ENCODE data around the gene SCARB1. TPM values are rescaled to one million over a fixed set of nuclear protein-coding genes. Genes with fewer than 3 reads are reported as not detected.

SCARB1 gene
- total and polyA plus RNA-seq, 2 of the 13 experiments (the other 11 are each of a cell fraction or from before 2014, with no cell fraction given): 63.4 to 160 TPM

DNA sequence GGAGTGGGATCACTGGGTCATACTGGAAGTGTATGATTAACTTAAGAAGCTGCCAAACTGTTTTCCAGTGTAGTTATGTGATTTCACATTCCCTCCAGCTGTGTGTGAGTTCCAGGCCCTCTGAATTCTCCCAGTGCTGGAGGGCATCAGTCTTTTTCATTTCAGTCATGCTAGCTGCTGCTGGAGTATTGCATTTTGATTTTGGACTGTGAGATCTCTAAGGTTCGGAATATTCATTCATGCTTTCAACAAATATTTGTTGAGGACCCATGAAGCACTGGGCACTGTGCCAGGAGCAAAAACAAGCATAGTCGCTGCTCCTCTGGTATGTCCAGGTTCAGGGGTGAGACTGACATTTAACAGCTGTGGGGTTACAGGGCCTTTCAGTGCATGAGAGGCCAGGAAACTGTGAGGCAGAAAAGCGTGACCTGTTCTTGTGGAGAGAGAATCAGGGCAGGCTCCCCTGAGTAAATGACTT is 133.2 kb downstream of the SCARB1 start (continued):
- TF ChIP-seq, protein P1, sequence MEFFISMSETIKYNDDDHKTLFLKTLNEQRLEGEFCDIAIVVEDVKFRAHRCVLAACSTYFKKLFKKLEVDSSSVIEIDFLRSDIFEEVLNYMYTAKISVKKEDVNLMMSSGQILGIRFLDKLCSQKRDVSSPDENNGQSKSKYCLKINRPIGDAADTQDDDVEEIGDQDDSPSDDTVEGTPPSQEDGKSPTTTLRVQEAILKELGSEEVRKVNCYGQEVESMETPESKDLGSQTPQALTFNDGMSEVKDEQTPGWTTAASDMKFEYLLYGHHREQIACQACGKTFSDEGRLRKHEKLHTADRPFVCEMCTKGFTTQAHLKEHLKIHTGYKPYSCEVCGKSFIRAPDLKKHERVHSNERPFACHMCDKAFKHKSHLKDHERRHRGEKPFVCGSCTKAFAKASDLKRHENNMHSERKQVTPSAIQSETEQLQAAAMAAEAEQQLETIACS (CRISPR knock-in tag; IDR thresholded peaks at IDR 0.05): no peak
- TF ChIP-seq, protein P2, sequence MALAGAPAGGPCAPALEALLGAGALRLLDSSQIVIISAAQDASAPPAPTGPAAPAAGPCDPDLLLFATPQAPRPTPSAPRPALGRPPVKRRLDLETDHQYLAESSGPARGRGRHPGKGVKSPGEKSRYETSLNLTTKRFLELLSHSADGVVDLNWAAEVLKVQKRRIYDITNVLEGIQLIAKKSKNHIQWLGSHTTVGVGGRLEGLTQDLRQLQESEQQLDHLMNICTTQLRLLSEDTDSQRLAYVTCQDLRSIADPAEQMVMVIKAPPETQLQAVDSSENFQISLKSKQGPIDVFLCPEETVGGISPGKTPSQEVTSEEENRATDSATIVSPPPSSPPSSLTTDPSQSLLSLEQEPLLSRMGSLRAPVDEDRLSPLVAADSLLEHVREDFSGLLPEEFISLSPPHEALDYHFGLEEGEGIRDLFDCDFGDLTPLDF (CRISPR knock-in tag; IDR thresholded peaks at IDR 0.05): no peak
- TF ChIP-seq FOSL2 (CRISPR knock-in tag; IDR thresholded peaks at IDR 0.05): 0 out of 2 replicates have a peak, but pooled peaks have one; percentile 7
- TF ChIP-seq ZMYM2 (CRISPR knock-in tag; IDR thresholded peaks at IDR 0.05): no peak
- TF ChIP-seq FOXA1 (IDR thresholded peaks at IDR 0.05): no peak
- TF ChIP-seq FOXA1 (CRISPR knock-in tag; IDR thresholded peaks at IDR 0.05): peak; percentile 47; the same call in 1 of the 2 replicates
- no peak for TF ChIP-seq ZNF33A (CRISPR knock-in tag; IDR thresholded peaks at IDR 0.05; ENCODE audit: borderline replicate concordance)
- TF ChIP-seq, protein P3, sequence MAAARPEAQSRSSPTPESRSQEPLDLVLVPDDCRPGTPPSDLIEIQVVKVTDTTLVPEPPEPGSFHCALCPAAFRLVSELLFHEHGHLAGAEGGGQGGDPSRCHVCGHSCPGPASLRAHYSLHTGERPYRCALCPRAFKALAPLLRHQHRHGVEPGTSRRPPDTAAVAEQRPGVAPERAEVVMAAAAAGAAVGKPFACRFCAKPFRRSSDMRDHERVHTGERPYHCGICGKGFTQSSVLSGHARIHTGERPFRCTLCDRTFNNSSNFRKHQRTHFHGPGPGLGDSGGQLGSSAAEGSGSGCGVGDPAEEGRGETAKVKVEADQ (CRISPR knock-in tag; IDR thresholded peaks at IDR 0.05; ENCODE audit: borderline replicate concordance): no peak
- TF ChIP-seq, protein P4, sequence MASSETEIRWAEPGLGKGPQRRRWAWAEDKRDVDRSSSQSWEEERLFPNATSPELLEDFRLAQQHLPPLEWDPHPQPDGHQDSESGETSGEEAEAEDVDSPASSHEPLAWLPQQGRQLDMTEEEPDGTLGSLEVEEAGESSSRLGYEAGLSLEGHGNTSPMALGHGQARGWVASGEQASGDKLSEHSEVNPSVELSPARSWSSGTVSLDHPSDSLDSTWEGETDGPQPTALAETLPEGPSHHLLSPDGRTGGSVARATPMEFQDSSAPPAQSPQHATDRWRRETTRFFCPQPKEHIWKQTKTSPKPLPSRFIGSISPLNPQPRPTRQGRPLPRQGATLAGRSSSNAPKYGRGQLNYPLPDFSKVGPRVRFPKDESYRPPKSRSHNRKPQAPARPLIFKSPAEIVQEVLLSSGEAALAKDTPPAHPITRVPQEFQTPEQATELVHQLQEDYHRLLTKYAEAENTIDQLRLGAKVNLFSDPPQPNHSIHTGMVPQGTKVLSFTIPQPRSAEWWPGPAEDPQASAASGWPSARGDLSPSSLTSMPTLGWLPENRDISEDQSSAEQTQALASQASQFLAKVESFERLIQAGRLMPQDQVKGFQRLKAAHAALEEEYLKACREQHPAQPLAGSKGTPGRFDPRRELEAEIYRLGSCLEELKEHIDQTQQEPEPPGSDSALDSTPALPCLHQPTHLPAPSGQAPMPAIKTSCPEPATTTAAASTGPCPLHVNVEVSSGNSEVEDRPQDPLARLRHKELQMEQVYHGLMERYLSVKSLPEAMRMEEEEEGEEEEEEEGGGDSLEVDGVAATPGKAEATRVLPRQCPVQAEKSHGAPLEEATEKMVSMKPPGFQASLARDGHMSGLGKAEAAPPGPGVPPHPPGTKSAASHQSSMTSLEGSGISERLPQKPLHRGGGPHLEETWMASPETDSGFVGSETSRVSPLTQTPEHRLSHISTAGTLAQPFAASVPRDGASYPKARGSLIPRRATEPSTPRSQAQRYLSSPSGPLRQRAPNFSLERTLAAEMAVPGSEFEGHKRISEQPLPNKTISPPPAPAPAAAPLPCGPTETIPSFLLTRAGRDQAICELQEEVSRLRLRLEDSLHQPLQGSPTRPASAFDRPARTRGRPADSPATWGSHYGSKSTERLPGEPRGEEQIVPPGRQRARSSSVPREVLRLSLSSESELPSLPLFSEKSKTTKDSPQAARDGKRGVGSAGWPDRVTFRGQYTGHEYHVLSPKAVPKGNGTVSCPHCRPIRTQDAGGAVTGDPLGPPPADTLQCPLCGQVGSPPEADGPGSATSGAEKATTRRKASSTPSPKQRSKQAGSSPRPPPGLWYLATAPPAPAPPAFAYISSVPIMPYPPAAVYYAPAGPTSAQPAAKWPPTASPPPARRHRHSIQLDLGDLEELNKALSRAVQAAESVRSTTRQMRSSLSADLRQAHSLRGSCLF (CRISPR knock-in tag; IDR thresholded peaks at IDR 0.05; ENCODE audit: borderline replicate concordance): no peak
- TF ChIP-seq BCL6 (CRISPR knock-in tag; IDR thresholded peaks at IDR 0.05): peak; percentile 41; the same call in 1 of the 2 replicates
- TF ChIP-seq ZNF263 (CRISPR knock-in tag; IDR thresholded peaks at IDR 0.05): no peak
- TF ChIP-seq GATAD2A (CRISPR knock-in tag; IDR thresholded peaks at IDR 0.05): peak; percentile 68
- peak; percentile 50 for TF ChIP-seq HMG20A (CRISPR knock-in tag; IDR thresholded peaks at IDR 0.05; ENCODE audit: borderline replicate concordance)
- TF ChIP-seq, protein P5, sequence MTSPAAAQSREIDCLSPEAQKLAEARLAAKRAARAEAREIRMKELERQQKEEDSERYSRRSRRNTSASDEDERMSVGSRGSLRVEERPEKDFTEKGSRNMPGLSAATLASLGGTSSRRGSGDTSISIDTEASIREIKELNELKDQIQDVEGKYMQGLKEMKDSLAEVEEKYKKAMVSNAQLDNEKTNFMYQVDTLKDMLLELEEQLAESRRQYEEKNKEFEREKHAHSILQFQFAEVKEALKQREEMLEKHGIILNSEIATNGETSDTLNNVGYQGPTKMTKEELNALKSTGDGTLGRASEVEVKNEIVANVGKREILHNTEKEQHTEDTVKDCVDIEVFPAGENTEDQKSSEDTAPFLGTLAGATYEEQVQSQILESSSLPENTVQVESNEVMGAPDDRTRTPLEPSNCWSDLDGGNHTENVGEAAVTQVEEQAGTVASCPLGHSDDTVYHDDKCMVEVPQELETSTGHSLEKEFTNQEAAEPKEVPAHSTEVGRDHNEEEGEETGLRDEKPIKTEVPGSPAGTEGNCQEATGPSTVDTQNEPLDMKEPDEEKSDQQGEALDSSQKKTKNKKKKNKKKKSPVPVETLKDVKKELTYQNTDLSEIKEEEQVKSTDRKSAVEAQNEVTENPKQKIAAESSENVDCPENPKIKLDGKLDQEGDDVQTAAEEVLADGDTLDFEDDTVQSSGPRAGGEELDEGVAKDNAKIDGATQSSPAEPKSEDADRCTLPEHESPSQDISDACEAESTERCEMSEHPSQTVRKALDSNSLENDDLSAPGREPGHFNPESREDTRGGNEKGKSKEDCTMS (CRISPR knock-in tag; conservative IDR thresholded peaks at IDR 0.05): no peak
- no peak for TF ChIP-seq IKZF4 (CRISPR knock-in tag; IDR thresholded peaks at IDR 0.05; ENCODE audit: borderline replicate concordance, low read depth, not compliant biosample characterization)
- TF ChIP-seq, protein P6, sequence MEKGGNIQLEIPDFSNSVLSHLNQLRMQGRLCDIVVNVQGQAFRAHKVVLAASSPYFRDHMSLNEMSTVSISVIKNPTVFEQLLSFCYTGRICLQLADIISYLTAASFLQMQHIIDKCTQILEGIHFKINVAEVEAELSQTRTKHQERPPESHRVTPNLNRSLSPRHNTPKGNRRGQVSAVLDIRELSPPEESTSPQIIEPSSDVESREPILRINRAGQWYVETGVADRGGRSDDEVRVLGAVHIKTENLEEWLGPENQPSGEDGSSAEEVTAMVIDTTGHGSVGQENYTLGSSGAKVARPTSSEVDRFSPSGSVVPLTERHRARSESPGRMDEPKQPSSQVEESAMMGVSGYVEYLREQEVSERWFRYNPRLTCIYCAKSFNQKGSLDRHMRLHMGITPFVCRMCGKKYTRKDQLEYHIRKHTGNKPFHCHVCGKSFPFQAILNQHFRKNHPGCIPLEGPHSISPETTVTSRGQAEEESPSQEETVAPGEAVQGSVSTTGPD (CRISPR knock-in tag; IDR thresholded peaks at IDR 0.05): no peak
- no peak for TF ChIP-seq ZNF331 (CRISPR knock-in tag; IDR thresholded peaks at IDR 0.05)
- TF ChIP-seq PCBP2 (optimal IDR thresholded peaks at IDR 0.05; ENCODE audit: low read depth, low read length, poor library complexity, severe bottlenecking): no peak
